Measurements from ENCODE around the gene JPT1.
"Not testable (repeated sequence)": the region's sequence is repeated elsewhere in the genome, so short reads cannot be mapped to it uniquely, and the experiment has no call there.

Gene JPT1

GRCh38 chr17:75130059-75130631 is 24.2 kb downstream of the JPT1 start:
- DNase-seq (ENCODE audit: low spot score) = no peak

GRCh38 chr17:75129576-75129975 is 24.7 kb downstream of the JPT1 start:
- DNase-seq (ENCODE audit: low spot score) = no peak

GRCh38 chr17:75128694-75129505 is 25.4 kb downstream of the JPT1 start:
- DNase-seq (ENCODE audit: low spot score) = no peak

GRCh38 chr17:75127936-75128335 is 26.4 kb downstream of the JPT1 start:
- not testable (repeated sequence) for DNase-seq (ENCODE audit: low spot score)

GRCh38 chr17:75126954-75127353 is 27.4 kb downstream of the JPT1 start:
- DNase-seq (ENCODE audit: low spot score) = no peak

- no peak for DNase-seq (ENCODE audit: low spot score)
Measured at GRCh38 chr17:75125984-75126383, 28.3 kb downstream of the JPT1 start.

- DNase-seq (ENCODE audit: low spot score) = no peak
Measured at GRCh38 chr17:75124819-75125162, 29.5 kb downstream of the JPT1 start.

GRCh38 chr17:75124041-75124818 is 30.1 kb downstream of the JPT1 start:
- DNase-seq (ENCODE audit: low spot score) = no peak

GRCh38 chr17:75118307-75118706 is 36.0 kb downstream of the JPT1 start:
- no peak for DNase-seq (ENCODE audit: low spot score)

- no peak for DNase-seq (ENCODE audit: low spot score)
Measured at GRCh38 chr17:75116737-75117136, 37.6 kb downstream of the JPT1 start.

GRCh38 chr17:75115555-75115954 is 38.8 kb downstream of the JPT1 start:
- DNase-seq (ENCODE audit: low spot score) = no peak

GRCh38 chr17:75114552-75115314 is 39.6 kb downstream of the JPT1 start:
- no peak for DNase-seq (ENCODE audit: low spot score)

- DNase-seq (ENCODE audit: low spot score) = peak; percentile 71
Measured at GRCh38 chr17:75113798-75114551, 40.3 kb downstream of the JPT1 start.

GRCh38 chr17:75111777-75112335 is 42.5 kb downstream of the JPT1 start:
- no peak for DNase-seq (ENCODE audit: low spot score)

- no peak for DNase-seq (ENCODE audit: low spot score)
Measured at GRCh38 chr17:75110234-75110937, 43.9 kb downstream of the JPT1 start.

- DNase-seq (ENCODE audit: low spot score) = peak; percentile 81
Measured at GRCh38 chr17:75109407-75110233, 44.7 kb downstream of the JPT1 start, which contains the start of gene ARMC7. Gene ARMC7, plus strand, starts transcription at chr17:75109969. Its CDS starts 320 bp downstream, at chr17:75110289.

GRCh38 chr17:75109046-75109406 is 45.3 kb downstream of the JPT1 start:
- no peak for DNase-seq (ENCODE audit: low spot score)

- no peak for DNase-seq (ENCODE audit: low spot score)
Measured at GRCh38 chr17:75108193-75108592, 46.1 kb downstream of the JPT1 start.
